Stimulated activated CD8-positive, alpha-beta memory T cell treated with anti-CD3 and anti-CD28 coated beads, Interleukin-2, amount 100 ng/mL, for 1 hour (primary cell): ENCODE data around the gene DNAH6.

Experiments
- DNase-seq, 2 donors: peaks; one replicate each; pipeline ENCODE4 v3.0.0-alpha.2; 2020; ENCODE audit warnings: low read depth in 2 of 2

DNAH6 gene

GRCh38 chr2:84628486-84628885, 112.2 kb downstream of the DNAH6 start:
- no peak for DNase-seq

DNA sequence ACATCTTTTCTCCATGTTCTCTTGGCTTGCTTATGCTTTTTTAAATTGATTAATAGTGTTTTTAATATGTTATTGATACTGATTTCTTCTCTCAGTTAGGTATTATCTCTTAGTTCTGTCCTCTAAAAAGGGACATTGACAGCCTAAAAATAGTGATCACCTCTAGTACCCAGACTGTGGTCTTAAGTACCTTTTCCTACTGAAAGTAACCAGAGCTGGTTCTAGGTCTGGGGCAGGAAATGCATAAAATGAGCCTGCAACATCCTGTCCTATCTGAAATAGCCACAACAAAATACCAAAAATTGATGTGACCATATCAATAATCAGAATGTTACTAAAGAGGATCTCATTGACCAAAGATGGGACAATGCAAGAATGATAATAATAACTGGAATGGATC, 113.3 kb downstream of the DNAH6 start:
- no peak for DNase-seq

GRCh38 chr2:84631047-84631446, 114.7 kb downstream of the DNAH6 start:
- DNase-seq = no peak

DNA sequence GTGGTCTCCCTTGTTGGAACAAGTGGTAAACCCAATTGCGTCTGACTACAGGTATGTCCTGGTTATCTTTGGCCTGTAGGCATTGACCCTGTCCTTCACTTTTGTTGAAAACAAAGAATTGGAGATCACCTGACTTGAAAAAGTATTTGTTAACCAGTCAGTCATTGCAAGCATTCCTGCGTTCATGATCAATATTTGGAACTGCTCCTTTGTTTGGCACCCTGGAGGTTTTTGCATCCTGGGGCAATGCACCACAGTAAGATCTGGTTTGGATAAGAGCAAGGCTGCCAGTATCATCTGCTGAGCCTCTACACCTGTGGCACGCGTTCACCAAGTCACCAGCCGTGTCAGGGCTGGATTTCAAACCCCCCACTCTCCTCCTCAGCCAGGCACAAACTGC, 115.7 kb downstream of the DNAH6 start:
- no peak for DNase-seq

- DNase-seq = no peak
Measured at GRCh38 chr2:84636080-84636971, 120.0 kb downstream of the DNAH6 start.

DNA sequence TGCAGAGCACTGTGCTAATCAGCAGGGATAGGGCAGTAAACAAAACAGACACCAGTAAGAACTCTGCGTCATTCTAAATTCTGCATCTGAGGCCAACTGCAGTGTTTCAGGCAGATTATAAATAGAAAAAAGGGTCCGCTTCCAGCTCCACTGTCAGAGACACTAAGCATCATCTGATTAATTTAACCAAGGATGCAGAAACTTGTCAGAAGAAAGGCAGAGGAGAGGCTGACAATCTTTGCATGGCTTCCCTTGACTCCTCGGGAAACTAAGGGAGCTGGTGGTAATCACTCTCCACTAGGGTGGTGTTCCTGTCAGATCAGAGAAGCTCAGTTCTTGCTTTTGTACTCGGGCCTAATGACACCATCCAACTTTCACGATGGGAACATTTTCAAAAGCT, 123.5 kb downstream of the DNAH6 start:
- DNase-seq = no peak

GRCh38 chr2:84640411-84640810, 124.1 kb downstream of the DNAH6 start:
- DNase-seq = no peak

DNA sequence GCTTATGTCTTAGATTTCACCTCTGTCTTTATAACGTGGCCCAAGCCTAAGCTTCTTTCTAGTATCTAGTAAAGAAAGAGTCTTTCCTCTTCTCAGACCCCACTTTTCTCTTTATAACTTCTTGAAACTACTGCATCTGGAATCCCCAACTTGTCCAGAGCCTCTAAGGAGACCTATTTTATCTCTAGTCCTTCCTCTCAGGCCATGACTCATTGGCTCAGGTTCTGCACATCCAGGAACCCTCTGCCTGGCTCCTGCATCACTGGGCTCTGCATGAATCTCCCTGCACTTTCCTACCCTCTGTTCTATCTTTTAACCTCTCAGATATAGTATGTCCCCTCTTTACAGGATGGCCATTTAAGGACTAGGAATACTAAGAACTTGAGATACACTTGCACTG, 124.7 kb downstream of the DNAH6 start:
- no peak for DNase-seq

DNA sequence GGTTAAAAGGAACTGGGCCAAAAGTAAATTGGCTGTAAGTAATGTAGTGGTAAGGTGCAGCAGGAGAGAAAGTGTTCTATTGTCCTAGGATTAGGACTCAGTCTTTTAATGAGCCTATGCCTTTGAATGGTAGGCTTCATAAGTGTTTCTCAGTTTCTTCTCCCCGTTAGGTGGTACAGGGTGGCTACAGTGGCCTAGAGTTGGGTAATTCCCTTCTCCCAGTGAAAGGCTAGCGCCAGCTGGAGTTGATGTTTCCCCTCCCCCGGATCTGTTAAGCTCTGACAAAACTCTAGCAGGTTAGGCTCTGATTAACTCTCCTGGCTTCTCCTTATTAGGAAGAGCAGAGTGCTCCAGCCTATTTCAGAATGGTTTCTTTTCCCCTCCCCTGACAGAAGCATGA, 127.7 kb downstream of the DNAH6 start:
- no peak for DNase-seq

GRCh38 chr2:84646514-84646913, 130.2 kb downstream of the DNAH6 start:
- DNase-seq = no peak

DNA sequence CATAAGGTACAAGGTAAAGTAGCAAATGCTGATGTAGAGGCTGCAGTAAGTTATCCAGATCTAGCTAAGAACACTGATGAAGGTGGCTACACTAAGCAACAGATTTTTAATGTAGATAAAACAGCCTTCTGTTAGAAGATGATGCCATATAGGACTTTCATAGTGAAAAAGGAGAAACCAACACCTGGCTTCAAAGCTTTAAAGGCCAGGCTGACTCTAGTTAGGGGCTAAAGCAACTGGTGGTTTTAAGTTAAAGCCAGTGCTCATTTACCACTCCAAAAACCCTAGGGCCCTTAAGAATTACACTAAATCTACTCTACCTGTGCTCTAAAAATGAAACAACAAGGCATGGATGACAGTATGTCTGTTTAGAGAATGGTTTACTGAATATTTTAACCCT, 131.0 kb downstream of the DNAH6 start:
- DNase-seq = no peak

- DNase-seq = no peak
Measured at GRCh38 chr2:84649058-84649457, 132.8 kb downstream of the DNAH6 start.

- no peak for DNase-seq
Measured at GRCh38 chr2:84649487-84650142, 133.3 kb downstream of the DNAH6 start.

GRCh38 chr2:84652431-84652830, 136.1 kb downstream of the DNAH6 start:
- DNase-seq = no peak

DNA sequence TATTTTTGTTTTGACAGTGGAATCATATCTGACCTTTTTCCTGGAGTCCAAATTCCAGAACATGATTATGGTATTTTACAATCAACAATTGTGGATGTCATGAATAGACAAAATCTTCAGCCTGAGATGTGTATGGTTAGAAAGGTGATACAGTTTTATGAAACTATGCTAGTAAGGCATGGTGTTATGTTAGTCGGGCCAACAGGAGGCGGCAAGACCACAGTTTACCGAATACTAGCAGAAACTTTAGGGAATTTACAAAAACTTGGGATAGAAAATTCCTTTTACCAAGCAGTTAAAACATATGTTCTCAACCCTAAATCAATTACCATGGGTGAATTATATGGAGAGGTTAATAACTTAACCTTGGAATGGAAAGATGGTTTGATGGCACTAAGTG, 137.0 kb downstream of the DNAH6 start:
- DNase-seq = no peak

DNA sequence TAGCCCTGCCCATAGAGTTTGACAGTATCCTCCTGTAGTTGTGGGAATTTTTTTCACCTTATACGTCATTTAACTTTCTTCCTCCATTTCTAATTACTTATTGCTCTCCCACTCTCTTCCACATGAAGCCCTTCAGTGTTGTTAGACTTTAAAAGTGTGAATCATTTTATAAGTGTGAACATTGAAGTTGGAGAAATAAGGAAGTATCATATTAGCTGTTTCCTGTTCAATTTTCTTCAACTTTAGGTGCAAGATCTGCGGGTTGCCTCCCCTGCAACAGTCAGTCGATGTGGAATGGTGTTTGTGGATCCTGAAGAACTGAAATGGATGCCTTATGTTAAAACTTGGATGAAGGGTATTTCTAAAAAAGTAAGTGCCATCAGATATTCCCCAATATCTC, 138.1 kb downstream of the DNAH6 start:
- DNase-seq = no peak

- no peak for DNase-seq
Measured at GRCh38 chr2:84669122-84669521, 152.8 kb downstream of the DNAH6 start.

DNA sequence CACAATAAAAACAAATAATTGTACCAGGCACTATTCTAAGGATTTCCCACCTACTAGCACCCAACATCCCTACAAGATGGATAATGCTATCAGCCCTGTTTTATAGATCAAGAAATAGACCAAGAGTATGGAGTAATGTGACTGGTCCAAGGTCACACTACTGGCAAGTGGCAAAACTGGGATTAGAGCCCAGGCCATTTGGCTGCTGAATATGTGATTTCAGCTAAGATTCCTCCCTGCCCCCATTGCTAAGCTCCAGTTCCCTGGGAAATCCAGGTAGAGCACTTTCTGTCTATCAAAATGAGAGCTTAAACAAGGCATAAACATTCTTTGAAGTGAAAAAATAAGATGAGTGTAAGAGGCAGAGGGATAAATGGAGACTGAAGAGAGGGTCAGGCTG, 157.8 kb downstream of the DNAH6 start:
- no peak for DNase-seq

- no peak for DNase-seq
Measured at GRCh38 chr2:84674586-84674985, 158.3 kb downstream of the DNAH6 start.

- no peak for DNase-seq
Measured at GRCh38 chr2:84676295-84676694, 160.0 kb downstream of the DNAH6 start.

GRCh38 chr2:84678214-84678613, 161.9 kb downstream of the DNAH6 start:
- DNase-seq = no peak

- no peak for DNase-seq
Measured at GRCh38 chr2:84686783-84687476, 170.6 kb downstream of the DNAH6 start.
